NOMO-1 (cell line): ENCODE data around the gene IFNLR1.
A peak's percentile ranks its signal among the peaks of the same experiment; 100 is the strongest.

Experiments
- DNase-seq, 2 experiments: peaks; one replicate each; lab custom pipeline; 2025; ENCODE audit not compliant: unreplicated experiment in 2 of 2; lab: John Stamatoyannopoulos, UW

The IFNLR1 gene

DNA sequence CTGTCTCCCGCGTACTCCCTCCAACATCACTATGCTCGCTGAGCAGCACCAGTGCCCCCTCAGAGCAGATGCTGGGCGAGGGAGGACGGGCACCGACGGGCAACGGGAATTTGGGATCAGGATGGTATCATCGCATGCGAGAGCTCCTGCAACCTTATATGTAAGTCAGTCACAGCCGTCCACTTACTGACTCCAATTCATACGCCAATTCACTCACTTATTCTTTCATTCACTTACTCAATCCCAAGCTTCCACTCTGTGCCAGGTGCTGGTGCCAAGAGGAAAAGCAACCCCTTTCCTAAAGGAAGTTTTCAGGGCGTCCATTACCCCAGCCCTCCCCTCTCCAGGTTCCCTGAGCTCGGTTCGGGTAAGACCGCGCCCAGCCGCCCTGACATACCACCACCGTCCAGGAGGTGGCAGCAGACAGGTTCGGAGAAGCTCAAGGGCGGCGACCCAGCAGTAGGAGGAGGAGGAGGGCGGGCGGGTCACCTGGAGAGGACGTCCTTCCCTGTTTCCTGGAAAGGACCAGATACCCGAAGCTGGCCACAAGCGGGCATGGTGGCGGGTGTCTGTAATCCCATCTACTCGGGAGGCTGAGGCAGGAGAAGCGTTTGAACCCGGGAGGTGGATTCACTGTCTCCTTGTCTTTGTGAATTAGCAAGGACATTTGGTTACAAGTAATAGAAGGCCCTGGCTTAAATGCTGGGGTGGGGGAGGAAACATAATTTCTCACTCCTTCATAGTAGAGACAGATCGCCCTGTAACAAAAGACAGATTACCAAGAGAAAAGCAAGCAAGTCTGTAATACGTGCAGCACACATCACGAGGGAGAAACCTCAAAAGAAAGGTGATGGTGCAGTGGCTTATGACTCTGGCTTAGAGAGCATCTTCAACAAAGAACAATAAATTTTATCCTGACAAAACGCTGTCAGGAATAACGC lies 36.6 kb downstream of the IFNLR1 start:
- peak; percentile 48 to 62 for DNase-seq

DNA sequence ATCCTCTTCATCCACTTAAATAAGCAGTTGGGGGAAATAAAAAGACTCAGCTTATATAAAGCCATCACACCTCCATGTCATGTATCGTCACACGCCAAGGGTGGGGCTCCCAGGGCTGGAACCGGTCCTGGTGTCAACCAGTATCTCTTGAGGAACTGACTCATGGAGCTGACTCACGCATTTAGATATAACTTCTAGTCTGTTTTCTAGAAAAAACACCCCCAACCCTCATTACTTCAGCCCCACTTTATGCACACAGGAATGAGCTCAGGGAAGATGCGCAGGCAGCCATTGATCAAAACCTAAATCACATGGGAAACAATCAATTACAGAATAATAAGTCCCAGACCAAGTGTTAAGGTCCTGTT lies 37.2 kb downstream of the IFNLR1 start:
- DNase-seq, result peak; percentile 6 to 44

DNA sequence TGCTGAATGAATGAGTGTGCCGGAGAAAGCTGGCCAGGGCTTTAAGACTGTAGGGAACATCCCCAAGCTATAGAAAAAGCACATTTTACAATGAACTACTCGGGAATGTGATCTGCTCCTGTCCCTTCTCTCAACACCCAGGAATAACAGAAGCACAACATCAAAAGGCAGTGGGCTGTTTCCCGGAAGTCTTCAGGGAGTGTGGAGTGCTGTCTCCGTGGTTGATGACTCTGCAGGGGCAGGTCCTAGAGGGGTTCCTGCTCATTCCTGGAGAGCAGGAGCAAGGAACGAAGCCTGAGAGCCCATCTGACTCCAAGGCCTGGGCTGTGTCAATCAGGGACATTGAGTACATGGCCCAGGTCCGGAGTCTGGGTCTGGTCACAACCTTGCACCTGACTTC lies 39.3 kb downstream of the IFNLR1 start:
- no peak for DNase-seq

DNA sequence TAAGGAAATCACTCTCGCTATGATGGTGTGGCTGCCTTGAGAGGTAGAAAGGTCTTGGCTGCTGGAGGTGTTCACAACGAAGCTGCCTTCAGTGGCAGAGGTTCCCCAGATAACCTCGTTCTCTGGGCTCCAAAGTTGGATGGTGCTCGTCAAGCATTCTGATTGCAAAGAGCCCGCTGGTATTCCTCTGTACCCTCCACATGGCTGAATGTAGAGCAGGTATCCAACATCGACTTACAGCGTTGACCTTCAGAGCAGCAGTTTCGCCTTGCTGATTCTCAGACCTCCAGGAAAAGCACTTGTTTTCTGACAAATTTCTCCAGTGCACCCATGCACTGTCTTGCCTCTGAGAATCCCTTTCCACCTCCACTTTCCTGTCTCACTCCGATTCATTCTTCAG lies 39.9 kb downstream of the IFNLR1 start:
- DNase-seq, result no peak

DNA sequence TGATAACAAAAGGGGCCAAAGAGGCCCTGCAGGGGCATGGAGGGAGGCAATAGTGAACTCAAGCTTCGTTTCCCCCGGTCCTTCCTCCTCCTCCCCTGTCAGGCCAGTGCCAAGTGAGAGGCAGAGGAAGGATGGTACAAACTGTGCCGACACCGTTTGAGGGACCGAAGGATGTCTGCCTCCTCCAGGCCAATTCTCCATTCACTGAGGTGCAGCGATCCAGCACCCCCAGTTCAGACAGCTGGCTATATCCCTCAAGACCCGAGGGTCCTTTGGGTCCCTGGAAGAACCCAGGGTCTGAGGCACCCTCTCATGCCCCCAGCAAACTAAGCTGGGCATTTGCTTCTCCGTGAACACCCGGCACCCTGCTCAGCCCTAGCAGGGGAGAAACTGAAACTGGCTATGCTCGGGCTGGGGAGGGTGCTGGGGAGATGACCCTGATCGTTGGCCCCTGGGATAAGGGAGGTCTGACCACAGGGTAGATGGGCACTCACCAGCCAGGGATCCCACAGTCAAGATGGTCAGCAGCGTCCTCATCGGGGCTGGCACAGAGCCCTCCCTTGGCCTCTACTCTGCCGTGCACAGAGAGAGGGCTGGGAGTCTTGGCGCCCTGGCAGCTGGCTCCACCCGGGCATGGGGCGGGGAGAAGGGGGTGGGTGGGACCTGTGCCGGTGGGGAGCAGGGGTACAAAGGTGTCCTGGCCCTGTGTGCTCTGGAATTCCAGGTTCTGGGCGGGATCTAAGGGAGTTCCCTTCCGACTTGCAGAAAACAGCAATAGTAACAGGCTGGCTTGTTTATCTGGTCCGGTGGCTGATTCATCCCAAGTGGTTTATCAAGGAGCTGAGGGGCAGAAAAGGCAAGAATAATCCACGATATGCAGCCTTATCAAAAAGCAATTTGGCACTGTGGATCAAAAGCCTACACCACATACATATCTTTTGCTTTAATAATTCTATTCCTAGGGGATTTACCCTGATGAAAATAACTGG lies 44.2 kb downstream of the IFNLR1 start, which contains the start of gene IL22RA1:
TSS of gene IL22RA1 (minus strand) at position 595 of the 989 bp plus-strand sequence. CDS start at position 537, 58 bp downstream.
- DNase-seq, result no peak

DNA sequence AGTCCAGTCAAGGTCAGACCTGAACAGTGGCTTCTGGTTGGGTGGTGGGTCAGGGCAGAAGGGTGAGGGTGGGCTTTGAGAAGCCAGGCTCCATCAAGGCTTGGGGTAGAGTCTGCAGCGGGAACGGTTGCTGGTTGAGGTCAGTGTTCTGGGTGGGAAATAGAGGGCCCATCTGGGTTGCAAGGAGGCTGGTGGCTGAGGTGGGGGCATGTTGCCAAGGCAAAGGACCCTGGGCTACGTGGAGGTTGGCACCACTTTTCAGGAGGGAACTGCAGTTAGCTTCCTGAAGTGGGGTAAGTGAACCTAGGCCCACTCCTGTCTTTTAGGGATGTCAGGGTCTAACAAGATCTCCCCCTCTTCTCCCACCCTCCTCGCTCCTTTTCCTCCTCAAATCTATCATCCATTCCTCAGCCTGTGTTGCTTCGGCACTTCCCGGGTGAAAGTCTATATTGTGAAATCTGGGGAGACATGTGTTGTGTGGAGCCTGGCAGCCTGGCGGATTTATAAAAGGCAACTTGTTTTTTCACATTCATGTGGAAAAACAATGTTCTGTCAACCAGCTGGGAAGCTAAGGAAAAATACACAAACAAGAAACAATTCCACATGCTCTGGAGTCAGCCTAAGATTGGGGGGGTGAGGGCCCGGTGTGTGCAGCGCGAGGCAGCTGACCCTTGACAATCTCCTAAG lies 45.6 kb downstream of the IFNLR1 start:
- no peak for DNase-seq

DNA sequence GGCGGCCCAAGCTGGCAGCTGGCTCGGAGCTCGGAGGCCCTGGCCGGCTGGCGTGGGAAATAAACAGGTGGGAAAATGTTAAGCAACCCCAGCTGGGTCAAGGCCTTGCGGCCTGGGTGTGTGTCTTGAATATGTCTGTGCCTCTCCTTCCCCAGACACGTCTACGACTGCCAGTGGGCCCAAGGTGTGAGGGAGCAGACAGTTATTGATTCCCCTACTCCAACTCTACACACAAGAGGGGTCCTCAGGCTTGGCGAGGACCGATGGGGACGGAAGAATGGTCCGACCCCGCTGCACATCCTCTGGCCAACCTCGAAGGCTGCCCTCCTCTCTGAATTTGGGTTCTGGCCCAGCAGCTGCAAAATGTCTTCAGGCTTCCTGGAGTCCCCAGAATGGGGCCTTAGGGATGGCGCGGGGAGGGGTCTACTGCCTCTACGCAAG lies 46.3 kb downstream of the IFNLR1 start:
- no peak for DNase-seq

DNA sequence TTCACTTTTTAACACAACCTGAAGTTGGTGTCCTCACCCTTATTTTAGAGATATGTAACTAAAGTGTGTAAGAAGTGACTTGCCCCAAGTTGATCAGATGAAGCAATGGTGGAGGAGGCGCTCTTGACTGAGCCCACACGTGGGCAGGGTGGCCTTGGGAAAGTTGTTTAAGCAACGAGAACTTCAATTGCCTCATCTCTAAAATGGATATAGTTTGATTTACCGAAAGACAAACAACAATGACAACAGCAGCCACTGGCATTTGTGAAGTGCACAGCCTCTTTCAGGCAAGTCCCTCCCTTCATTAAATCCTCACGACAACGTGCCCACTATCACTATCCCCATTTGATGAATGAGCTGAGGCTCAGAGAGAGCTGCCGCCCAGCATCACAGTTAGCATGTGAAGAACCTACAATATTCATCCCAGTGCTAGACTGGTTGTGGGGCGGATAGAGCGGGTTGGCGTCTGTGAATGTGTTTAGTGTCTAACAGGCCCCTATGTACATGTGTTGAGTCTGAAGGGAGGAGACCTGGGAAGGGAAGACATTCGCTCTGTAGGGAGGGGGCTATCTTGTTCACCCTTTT lies 47.2 kb downstream of the IFNLR1 start:
- no peak for DNase-seq

DNA sequence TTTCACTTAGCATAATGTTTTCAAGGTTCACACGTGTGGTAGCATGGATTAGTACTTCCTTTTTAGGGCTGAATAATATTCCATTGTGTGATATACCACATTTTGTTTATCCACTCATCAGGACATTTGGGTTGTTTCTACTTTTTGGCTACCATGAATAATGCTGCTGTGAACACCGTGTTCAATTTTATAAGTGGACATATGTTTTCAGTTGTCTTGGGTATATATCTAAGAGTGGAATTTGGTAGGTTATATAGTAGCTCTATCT lies 47.9 kb downstream of the IFNLR1 start:
- no peak for DNase-seq

DNA sequence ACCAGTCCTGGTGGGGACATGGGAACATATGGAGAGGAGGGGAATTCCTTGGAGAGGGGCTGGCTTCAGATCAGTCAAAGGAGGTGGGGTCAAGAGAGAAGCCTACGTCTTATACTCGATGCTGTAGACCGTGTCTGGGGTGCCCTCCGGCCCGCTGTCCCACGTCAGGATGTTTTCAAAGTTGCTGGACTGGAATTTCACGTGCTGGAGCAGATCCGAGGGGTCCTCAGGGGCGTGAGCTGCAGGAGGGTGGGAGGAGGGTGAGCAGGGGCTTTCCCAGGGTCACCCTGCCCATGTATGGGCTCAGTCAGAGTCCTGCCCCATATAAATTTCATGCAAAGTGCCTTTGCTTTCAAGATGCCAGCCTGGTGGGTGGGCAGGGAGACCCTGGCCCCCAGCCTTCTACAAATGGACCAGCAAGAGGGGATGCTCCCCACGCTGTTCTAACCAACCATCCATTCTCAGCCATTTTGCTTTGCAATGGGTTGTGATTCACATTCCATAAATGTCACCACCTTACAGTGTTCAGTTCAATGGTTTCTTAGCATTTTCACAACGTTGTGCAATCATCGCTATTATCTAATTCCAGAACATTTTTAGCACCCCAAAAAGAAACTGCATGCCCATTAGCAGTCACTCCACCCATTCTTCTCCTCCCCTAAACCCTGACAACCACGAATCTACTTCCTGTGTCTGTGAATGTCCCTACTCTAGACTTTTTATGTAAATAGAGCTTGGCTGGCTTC lies 48.4 kb downstream of the IFNLR1 start:
- no peak for DNase-seq

DNA sequence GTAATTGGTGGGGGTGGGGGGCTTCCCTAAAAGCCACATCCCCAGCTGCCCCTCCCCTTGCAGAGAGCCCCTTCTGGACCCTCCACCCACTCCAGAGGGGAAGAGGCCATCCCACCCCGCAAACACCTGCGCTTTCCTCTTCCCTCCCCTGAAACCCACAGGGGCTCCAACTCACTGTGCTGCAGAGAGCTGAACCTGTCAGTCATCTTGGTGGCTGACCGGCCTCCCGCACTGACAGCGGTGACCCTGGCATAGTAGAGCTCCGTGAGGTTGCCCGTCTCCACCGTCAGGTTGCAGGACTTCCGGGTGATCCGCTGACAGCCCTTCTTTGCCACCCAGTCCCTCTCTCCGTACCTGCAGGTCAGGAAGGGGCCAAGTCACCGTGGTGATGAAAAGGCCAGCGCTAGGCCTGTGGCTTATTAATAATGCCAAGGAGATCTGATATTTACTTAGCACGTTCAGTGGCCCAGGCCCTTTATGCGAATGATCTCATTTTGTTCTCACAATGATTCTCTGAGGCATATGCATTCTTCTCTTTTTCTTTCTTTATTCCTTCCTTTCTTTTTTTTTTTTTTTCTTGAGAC lies 50.0 kb downstream of the IFNLR1 start:
- no peak for DNase-seq

DNA sequence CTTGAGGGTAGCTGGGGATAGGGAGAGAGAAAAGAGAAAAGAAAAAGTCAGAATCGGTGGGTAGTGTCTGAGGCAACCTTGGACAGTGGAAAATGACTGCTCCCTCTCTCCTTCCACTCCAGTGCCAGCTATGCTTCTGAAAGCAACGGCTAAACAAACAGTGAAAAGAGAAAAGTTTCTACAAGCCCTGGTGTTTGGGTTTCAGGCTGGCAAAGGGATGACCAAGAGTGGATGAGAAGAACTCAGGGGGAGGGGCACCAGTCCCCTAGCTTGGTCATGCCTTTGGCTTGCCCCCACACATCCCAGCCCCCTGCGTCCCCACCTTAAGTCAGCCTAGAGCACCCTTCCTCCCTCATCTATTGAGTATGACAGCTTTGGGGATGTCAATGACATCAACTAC lies 52.7 kb downstream of the IFNLR1 start:
- DNase-seq, result no peak

DNA sequence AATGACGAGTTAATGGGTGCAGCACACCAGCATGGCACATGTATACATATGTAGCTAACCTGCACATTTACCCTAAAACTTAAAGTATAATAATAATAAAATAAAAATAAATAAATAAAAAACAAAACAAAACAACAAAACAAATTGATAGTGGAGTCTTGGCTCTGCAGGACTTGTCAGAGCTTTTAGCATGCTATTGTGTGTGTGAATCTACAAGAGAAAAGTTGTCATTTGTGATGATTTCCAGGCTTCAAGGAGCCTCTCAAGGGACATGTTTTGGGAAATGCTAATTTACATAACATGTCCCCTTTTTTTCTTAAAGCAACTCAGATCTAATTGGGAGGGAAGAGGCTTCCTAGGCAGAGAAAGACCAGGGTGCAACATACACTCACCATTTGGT lies 53.3 kb downstream of the IFNLR1 start:
- DNase-seq, result no peak

DNA sequence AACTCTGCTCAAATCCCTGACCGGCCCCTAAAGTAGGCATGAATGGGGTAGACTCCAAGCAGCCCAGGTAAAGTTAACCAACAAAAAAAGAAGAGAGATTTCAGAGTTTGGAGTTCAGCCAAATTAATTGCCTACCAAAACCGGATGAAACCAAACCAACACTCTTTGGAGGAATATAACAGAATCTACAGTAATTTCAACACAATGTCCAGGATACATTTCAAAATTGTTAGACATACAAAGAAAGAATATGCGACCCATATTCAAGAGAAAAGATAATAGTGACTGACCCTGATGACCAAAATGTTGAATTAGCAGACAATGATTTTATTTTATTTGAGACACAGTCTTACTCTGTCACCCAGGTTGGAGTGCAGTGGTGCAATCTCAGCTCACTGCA lies 56.7 kb downstream of the IFNLR1 start:
- DNase-seq, result no peak

DNA sequence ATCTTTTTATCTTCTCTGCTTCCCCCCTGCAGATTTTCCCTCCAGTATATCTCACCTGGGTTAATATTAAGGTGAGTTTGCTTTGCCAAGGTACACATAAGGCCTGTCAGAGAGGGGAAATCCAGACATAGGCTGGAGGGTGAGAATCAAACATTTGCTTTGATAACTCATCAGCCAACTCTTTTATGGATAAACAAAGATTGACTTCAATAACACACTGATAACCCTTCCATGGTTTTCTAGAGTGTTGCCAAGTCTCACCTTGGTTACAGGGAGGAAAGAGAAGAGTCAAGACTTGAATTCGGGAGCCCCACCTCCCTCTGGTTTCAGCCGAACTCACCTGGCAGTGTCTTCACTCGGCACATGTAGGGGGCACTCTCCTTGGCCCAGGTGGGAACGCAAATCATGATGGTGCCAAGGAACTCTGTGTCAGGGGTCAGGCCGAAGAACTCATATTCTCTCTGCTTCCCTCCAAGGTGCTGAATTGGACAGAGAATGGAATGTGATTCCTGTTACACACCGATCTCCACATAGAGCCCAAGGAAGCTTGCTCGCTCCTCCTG lies 59.2 kb downstream of the IFNLR1 start:
- DNase-seq, result no peak

DNA sequence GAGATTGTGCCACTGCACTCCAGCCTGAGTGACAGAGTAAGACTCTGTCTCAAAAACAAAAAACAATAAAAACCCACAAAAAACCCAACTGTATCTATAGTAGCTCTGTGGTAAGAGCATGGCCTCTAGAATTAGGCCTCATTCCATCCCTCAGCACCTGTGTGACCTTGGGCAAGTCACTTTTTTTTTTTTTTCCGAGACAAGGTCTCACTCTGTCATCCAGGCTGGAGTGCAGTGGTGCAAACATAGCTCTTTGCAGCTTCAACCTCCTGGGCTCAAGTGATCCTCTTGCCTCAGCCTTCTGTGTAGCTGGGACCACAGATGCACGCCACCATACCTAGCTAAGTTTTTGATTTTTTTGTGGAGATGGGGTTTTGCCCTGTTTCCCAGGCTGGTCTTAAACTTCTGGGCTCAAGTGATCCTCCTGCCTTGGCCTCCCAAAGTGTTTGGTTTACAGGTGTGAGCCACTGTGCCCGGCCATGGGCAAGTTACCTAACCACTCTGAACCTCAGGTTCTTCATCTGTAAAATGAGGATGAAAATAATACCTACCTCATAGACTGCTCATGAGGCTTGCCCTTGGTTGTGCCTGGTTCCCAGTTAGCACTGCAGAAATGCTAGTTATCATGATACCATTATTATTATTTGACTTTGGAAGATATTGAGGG lies 59.8 kb downstream of the IFNLR1 start:
- no peak for DNase-seq

DNA sequence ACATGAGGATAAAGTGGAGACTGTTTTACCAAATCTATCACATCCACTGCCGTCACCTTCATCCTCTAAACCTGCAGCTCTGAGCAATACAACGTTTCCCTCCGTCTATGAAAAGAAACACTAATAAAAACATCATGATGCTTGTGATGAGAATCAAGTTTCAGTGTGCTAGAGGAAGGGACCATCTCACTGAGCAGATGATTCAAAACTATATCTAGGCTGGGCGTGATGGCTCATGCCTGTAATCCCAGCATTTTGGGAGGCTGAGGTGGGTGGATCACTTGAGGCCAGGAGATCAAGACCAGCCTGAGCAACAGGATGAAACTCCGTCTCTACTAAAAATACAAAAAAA lies 60.4 kb downstream of the IFNLR1 start:
- DNase-seq, result no peak

DNA sequence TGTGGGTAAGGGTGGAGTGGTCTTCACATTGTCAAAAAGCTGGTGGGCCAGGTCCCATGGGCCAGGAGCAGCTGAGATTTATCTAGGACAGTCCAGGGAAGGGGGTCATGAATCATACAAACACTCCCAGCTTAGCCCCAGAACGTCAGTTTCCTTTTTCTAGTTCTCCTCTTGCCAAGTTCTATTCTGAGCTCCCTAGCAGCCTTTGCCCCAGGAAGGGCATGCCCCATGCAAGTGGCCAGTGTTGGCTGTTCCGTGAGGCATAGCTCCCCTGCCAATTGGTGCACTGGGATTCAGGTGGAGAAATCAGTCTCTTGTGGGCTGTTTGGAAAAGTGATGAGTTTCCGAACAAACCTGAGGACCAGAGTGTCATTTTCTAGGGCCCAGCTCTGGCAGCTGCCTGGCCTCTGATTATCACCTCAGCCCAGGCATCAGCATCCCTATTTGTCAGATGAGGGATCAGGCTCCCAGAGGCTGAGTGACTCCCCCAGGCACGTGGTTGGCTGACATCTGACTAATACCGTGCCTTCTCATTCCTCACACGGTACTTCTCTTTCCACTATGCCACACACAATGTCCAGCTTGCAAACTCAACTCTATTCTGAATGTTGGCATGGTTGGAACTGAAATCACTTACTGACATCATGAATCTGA lies 60.9 kb downstream of the IFNLR1 start:
- no peak for DNase-seq
